Stomach (tissue), 9 donors: ENCODE data around the gene CEMIP. TPM values are rescaled to one million over a fixed set of nuclear protein-coding genes. Genes with fewer than 3 reads are reported as not detected.

ENCODE experiments used
- DNase-seq, 2 donors: peaks; one replicate each; pipeline versions ENCODE4 v3.0.0 to v3.0.0-alpha.2; 2013 to 2019
- H3K27ac ChIP-seq, 5 donors: fragments of 200-600 bp in 4 of 5; sonication (generic) in 4 of 5; one replicate each; pipeline ENCODE4 v1.5.1; 2013 to 2019; ENCODE audit warnings: mild to moderate bottlenecking in 1 of 5, moderate library complexity in 1 of 5
- H3K27me3 ChIP-seq, 3 donors: fragments of 200-600 bp; sonication (generic); one replicate each; pipeline ENCODE4 v1.5.1; 2017 to 2019; ENCODE audit warnings: mixed run types in 1 of 3
- H3K36me3 ChIP-seq, 4 donors: fragments of 200-600 bp; sonication (generic); 1 replicate in 3 of 4; 2 replicates in 1 of 4; pipeline ENCODE4 v1.5.1; 2016 to 2019
- H3K4me1 ChIP-seq, 4 donors: fragments of 200-600 bp; sonication (generic); one replicate each; pipeline ENCODE4 v1.5.1; 2016 to 2019
- H3K4me3 ChIP-seq, 4 donors: fragments of 200-600 bp; sonication (generic) in 3 of 4; one replicate each; pipeline ENCODE4 v1.5.1; 2016 to 2019; ENCODE audit warnings: mild to moderate bottlenecking in 1 of 4
- H3K9me3 ChIP-seq, 4 donors: fragments of 200-600 bp; sonication (generic); one replicate each; pipeline ENCODE4 v1.5.1; 2016 to 2019
- CTCF ChIP-seq, 7 experiments: fragments of 450-650 bp in 4 of 7; fragments of 200-600 bp in 3 of 7; sonication (generic) in 3 of 7; IDR thresholded peaks; one replicate each; pipeline ENCODE4 v1.5.1; 2016 to 2019; ENCODE audit warnings: antibody characterized with exemption in 7 of 7, control low read depth in 2 of 7, mild to moderate bottlenecking in 1 of 7
- EP300 ChIP-seq: sonication (generic); formaldehyde crosslinking; IDR thresholded peaks from one replicate; pipeline ENCODE4 v1.6.1; 2017; ENCODE audit warnings: antibody characterized with exemption
- POLR2A ChIP-seq, 4 donors: fragments of 450-650 bp; IDR thresholded peaks; one replicate each; pipeline ENCODE4 v1.6.1; 2016; ENCODE audit warnings: antibody characterized with exemption in 4 of 4, control low read depth in 2 of 4, mild to moderate bottlenecking in 1 of 4, moderate library complexity in 1 of 4
- POLR2AphosphoS5 ChIP-seq, 3 donors: sonication (generic); formaldehyde crosslinking; IDR thresholded peaks; one replicate each; pipeline ENCODE4 v1.6.1; 2016; ENCODE audit warnings: antibody characterized with exemption in 3 of 3
- WGBS, 5 donors: extraction: QIAGEN DNeasy Blood & Tissue Kit in 3 of 5; methylation state at CpG; one replicate each; pipeline versions ENCODE4 v1.1.5 to v1.1.7; 2013 to 2018; 5-methylcytosine and 5-hydroxymethylcytosine counted together
- intact Hi-C: fragments of 100-400 bp; cut with DNase I; formaldehyde crosslinking; loops from one replicate; pipeline ENCODE4 v1.15.1; 2023; ENCODE audit warnings: low total_unique reads
- polyA plus RNA-seq, 3 donors: library from polyadenylated mRNA; stranded (reverse); fragments of 200-250 nt; gene quantifications; one replicate each; pipeline ENCODE4 v1.2.3, GENCODE V29; 2013
- total RNA-seq, 5 donors: library from RNA; depleted of rRNA; stranded (reverse); fragments of >200 nt; gene quantifications; one replicate each; pipeline versions ENCODE4 v1.1.0 to v1.2.3, GENCODE V29; 2014 to 2016
- donor health status: healthy with polysubstance abuse.
- donor health status: Bipolar disorder and iron deficiency.
- donor health status: healthy.

Gene CEMIP
- total and polyA plus RNA-seq, 8 donors, result 0.53 to 2.6 (median 1.4) TPM; not detected in 4

GRCh38 chr15:80798911-80799310 is 19.7 kb downstream of the CEMIP start:
- Histone ChIP-seq H3K27me3 (peaks cover 0 to 33% (median 0%) of the 10 kb centered on the region in 3 donors), H3K27ac (no peak overlapping the region), H3K36me3 (no peaks in the 10 kb centered on the region), H3K4me3 (no peak overlapping the region), H3K9me3 (no peaks in the 10 kb centered on the region), H3K4me1 (peaks cover 0 to 16% (median 12%) of the 10 kb centered on the region in 4 donors)
- intact Hi-C loops, result no loop called here
- TF ChIP-seq POLR2A (IDR thresholded peaks at IDR 0.05) (no peak), EP300 (no peak), CTCF (IDR thresholded peaks at IDR 0.05) (no peak), POLR2AphosphoS5 (IDR thresholded peaks at IDR 0.05) (no peak)
- WGBS, 5 donors, result 81 to 92% (median 89%) methylated on average over 3 of the region's 3 CpGs
- DNase-seq, result no peak

GRCh38 chr15:80800067-80800466 is 20.9 kb downstream of the CEMIP start:
- Histone ChIP-seq H3K36me3 (no peaks in the 10 kb centered on the region), H3K4me3 (no peak overlapping the region), H3K27me3 (peaks cover 0 to 22% (median 0%) of the 10 kb centered on the region in 3 donors), H3K27ac (no peak overlapping the region), H3K4me1 (peaks cover 0 to 20% (median 13%) of the 10 kb centered on the region in 4 donors), H3K9me3 (no peaks in the 10 kb centered on the region)
- no peak for DNase-seq
- WGBS, 5 donors, result 70 to 89% (median 85%) methylated on average over 5 of the region's 5 CpGs
- TF ChIP-seq CTCF (IDR thresholded peaks at IDR 0.05) (no peak), POLR2A (IDR thresholded peaks at IDR 0.05) (no peak), POLR2AphosphoS5 (IDR thresholded peaks at IDR 0.05) (no peak), EP300 (no peak)
- intact Hi-C loops, result no loop called here

- H3K9me3 ChIP-seq, result no peaks in the 10 kb centered on the region
- no peaks in the 10 kb centered on the region for H3K36me3 ChIP-seq
- no peak overlapping the region for H3K27ac ChIP-seq
- no peak overlapping the region for H3K4me3 ChIP-seq
- TF ChIP-seq CTCF (IDR thresholded peaks at IDR 0.05) (no peak), EP300 (no peak), POLR2A (IDR thresholded peaks at IDR 0.05) (no peak), POLR2AphosphoS5 (IDR thresholded peaks at IDR 0.05) (no peak)
- H3K4me1 ChIP-seq, result peaks cover 0 to 11% (median 5%) of the 10 kb centered on the region in 4 donors
- no peak for DNase-seq
- WGBS, 5 donors, result 66 to 77% (median 72%) methylated on average over 9 to 10 of the region's 10 CpGs
- intact Hi-C loops, result no loop called here
- peaks cover 0 to 21% (median 0%) of the 10 kb centered on the region in 3 donors for H3K27me3 ChIP-seq
Observed at GRCh38 chr15:80801891-80802680, 22.9 kb downstream of the CEMIP start.

- no peak for TF ChIP-seq POLR2AphosphoS5 (IDR thresholded peaks at IDR 0.05)
- no peak for TF ChIP-seq EP300
- no peak for TF ChIP-seq POLR2A (IDR thresholded peaks at IDR 0.05)
- no peak for TF ChIP-seq CTCF (IDR thresholded peaks at IDR 0.05)
- Histone ChIP-seq H3K4me1 (peaks cover 0 to 8% (median 4%) of the 10 kb centered on the region in 4 donors), H3K36me3 (no peaks in the 10 kb centered on the region), H3K27ac (no peak overlapping the region), H3K27me3 (peaks cover 0 to 29% (median 0%) of the 10 kb centered on the region in 3 donors), H3K4me3 (no peak overlapping the region), H3K9me3 (no peaks in the 10 kb centered on the region)
- intact Hi-C loops, result no loop called here
- DNase-seq, result no peak
- 90 to 96% (median 95%) methylated on average over 7 of the region's 7 CpGs for WGBS, 5 donors
Observed at GRCh38 chr15:80803580-80804525, 24.7 kb downstream of the CEMIP start.
